SKM-1 treated with dmso at 0.1 percent for 144 hours (cell line): Measurements from ENCODE around the gene UBE2D3.

Experiments used
- DNase-seq: peaks from one replicate; lab custom pipeline; 2025; ENCODE audit not compliant: unreplicated experiment; lab: John Stamatoyannopoulos, UW

UBE2D3 gene

DNA sequence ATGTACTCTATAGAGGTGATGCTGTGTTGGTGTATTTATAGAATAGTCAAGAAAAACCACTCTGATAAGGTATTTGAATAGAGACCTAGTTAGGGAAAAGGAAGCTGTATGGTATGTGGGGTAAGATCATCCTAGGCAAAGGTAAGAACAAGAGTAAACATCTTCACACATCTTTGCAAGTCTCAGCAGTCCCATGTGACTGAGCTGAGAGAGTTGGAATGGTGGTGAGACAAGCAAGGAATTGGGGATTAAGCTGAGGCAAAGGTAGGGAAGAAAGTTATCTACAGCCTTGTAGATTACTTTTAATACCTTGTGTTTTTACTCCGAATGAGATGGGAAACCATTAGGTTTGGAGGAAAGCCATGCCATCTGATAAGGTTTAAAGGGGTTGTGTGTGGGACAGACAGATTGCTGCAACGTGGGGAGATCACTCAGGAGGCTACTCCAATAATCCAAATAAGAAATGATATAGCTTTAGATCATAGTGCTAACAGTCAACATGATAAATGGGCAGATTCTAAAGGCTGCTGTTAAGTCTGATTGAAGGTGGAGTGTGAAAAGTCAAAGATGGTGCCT is 34.9 kb downstream of the UBE2D3 start:
- no peak for DNase-seq

- no peak for DNase-seq
Observed at GRCh38 chr4:102791318-102791835, 36.0 kb downstream of the UBE2D3 start.

DNA sequence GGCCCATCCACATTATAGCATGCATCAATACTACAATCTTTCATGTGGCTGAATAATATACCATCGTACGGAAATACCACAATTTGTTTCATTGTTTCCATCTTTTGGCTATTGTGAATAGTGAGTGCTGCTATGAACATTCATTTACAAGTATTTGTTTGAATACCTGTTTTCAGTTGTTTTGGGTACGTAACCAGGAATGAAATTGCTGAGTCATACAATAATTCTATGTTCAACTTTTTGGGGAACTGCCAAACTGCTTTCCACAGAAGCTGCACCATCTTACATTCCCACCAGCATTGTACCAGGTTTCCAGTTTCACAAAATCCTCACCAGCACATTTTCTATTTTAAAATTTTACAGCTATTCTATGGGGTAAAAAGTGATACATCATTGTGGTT is 38.0 kb downstream of the UBE2D3 start:
- DNase-seq = no peak

- no peak for DNase-seq
Observed at GRCh38 chr4:102787944-102788343, 39.4 kb downstream of the UBE2D3 start.

GRCh38 chr4:102787096-102787881 is 40.1 kb downstream of the UBE2D3 start:
- DNase-seq = no peak

DNA sequence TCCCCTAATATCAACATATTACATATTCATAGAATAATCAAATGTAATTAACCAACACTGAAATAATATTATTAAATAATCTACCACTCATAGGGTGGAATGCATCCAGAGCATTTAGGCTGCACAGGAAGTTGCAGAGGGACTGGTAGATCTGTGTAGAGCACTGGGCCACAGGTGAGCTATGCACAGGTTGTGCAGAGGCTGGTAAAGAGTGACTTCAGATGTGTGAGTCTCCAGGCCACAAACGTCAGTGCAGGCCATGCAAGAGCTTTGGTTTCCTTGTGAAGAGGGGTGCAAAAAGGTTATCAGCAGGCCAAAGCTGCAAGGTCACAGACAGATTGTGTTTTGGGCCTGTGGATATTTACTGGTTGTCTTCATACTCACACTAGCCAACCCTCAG is 41.1 kb downstream of the UBE2D3 start:
- DNase-seq = no peak

DNA sequence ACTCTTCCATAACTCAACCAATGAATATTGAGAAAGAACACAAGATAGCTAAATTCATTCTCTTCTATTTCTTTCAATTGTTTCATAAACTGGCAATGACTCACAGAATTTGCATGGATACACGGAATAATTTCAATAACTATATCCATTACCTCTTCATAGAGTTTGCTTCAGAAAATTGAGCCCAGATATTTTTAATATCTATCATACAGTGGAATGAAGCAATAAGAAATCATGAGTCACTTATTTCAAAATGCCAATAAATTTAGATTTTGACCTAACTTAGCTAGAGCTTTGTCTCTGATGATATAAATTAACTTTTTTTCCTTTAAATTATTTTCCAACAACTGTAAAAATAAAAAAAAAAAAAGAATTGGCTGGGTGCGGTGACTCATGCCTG is 44.3 kb downstream of the UBE2D3 start:
- no peak for DNase-seq

- no peak for DNase-seq
Observed at GRCh38 chr4:102781570-102781969, 45.8 kb downstream of the UBE2D3 start.

DNA sequence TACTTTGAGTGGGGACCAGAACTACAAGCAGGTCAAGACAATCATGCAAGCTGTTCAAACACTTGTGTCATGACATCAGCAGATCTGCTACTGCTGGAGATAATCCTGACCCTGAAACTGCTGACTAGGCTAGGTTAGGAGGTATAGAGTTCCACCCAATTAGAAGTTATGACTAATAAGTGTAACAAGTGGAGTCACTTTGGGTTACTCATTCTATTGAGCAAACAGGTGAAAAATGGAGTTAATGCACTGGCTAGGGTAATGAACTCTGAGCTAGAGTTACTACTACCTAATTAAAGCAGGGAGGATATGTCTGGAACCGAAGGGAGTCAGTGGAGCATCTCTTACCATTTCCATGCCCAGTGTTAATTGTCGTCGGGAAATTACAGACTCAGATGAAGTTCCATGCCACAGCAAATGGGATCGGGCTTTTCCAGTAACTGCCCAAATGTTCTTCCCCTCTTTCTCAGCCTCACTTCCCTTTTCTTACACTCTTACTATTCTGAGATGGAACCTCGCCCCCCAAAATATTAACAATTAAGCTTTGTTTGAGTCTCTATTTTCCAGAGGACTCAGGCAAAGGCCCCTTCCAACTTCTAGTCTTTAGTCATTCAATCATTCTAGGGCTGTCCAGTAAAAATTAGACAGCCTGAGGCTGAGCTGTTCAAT is 46.7 kb downstream of the UBE2D3 start:
- DNase-seq = no peak

- DNase-seq = no peak
Observed at GRCh38 chr4:102779204-102779603, 48.1 kb downstream of the UBE2D3 start.

DNA sequence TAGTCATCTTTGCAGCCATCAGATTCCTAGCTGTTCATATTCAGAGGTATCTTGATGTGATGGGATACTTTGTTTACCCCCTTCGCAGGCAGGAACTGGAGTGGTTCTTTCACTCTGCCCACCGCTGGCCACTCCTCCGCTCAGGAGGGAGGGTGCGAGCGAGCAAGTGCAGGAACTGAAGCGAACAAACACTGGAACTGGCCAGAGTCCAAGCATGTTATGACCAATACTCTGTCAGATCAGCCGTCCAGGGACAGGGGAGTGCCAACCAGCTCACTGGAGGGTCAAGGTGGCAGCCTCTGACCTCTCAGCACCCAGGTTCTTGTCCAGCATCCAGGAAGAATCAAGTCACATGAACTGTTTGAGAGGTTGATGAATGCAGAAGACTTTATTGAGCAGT is 48.6 kb downstream of the UBE2D3 start:
- no peak for DNase-seq

GRCh38 chr4:102775805-102776204 is 51.5 kb downstream of the UBE2D3 start:
- DNase-seq = no peak

DNA sequence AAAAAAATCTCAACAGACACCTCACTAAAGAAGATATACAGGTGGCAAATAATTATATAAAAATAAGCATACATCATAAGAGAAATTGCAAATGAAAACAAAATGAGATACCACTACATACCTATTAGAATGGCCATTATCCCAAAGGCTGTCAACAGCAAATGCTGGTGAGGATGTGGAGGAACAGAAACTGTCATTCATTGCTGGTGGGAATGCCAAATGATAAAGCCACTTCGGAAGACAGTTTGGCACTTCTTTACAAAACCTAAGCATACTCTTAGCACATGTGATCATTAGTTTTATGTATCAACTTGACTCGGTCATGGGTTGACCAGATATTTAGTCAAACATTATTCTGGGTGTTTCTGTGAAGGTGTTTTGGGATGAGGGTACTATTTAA is 53.1 kb downstream of the UBE2D3 start:
- no peak for DNase-seq

- no peak for DNase-seq
Observed at GRCh38 chr4:102772738-102773340, 54.5 kb downstream of the UBE2D3 start.

DNA sequence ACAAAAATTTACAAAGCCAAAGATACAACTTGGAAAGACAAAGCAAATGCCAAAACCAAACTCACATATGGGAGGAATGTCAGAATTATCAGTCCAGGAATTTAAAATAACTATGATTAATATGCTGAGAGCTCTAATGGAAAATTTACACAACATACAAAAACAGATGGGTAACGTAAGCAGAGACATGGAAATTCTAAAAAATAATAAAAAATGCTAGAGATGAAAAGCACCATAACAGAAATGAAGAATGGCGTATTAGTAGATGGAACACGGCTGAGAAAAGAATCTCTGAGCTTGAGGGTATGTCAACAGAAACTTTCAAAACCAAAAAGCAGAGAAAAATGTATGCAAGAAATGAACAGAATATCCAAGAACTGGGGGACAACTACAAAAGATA is 62.5 kb downstream of the UBE2D3 start:
- DNase-seq = no peak

DNA sequence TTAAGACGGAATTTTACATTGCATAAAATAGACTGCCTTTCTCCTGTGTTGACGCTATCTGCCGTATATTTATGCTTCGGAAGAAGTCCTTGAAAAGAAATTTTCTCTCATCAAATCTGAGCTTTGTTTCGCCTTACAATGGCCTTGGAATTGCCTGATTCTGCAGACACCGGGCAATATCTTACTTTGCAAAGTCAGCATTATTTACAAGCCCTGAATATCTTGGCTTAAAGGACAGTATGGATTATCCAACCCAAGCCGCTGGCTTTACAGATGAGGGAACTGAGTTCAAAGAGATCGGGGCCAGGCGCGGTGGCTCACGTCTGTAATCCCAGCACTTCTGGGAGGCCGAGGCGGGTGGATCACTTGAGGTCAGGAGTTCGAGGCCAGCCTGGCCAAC is 65.4 kb downstream of the UBE2D3 start:
- DNase-seq = no peak

DNA sequence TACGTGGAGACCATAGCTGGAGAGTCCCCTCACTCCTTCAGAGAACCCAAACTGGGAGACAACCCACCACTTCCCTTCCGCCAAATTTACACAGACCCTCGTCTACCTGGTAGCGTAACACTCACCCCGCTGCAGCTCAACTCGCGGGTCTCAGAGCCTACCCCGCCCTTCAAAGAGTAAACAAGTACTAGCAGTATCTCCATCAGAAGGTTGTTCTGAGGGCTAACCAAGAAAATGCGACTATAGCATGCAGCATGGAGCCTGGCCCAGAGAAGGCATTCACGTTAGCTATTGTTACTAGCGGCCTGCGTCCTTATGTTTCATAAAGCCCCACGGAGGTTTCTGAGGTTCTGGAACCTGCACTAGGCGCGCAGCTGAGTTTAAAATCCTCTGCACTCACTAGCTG is 66.1 kb downstream of the UBE2D3 start:
- no peak for DNase-seq

DNA sequence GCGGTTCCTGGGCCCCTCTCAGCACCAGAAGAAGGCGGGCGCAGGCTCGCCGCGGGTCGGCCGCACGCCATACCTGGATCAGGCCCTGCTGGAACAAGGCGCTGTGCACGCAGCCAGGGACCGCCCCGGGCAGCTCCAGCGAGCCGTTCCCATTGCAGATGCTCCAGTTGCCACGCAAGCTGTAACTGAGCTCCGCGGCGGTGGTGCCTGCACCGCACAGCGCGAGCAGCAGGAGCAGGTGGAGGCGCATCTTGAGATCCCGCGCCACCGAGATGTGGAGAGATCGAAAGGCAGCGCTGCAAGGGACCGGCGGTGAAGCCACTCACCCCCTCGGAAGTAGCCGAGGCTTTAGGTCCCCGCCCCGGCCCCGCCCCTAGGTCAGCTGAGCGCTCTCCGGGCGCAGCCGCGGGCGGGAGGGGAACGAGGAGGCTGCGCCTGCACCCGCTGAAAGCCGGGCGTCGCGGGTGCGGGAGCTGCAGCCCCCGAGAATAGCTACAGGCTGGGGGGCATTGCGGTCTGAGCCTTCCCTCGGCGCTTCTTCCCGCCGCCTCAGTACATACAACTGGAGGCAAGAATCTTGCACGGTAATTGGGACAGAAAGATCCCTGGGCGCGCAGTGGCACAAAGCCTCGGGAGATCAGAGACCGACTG is 66.6 kb downstream of the UBE2D3 start, which contains the start of gene MANBA:
Gene MANBA, minus strand, starts transcription at position 324 of the 651 bp plus-strand sequence. Its CDS starts 74 bp downstream, at position 250.
- DNase-seq = peak; percentile 75

DNA sequence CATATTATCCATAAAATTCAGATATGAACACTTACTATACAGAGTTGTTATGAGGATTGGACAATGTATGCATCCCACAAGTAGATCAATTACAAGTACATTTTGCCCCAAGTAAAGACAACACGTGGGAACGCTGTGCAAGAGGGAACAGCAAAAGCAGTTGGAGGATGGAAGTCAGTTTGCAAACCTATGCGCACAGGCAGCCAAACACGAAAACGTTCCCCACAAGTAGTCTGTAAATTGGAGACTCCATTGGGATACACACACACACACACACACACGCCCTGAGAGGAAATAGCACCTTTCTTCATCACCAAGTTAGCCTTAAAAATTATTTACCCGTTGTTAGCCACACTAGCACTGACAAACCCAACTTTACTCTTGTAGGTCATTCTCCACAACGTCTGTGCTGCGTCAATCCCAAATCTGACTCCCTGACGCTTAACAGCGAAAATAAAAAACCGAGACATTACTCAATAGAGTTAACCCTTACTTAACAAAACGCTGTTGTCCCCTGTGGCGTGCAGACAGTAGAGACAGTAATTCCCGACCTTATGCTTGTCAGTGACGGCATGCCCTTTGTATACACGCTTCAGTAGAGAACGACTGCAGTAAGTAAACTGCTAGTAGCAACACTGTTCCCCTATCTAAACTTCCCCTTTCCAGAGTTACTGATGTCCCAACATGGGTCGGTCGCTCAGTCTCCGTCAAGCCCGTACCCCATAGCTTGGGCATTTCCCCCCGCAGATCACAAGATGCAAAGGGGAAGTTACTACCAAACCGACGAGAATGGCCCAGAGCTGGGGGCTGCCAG is 67.3 kb downstream of the UBE2D3 start:
- DNase-seq = peak; percentile 95
